Measurements from ENCODE around the gene GALNT3. TPM values are rescaled to one million over a fixed set of nuclear protein-coding genes. Genes with fewer than 3 reads are reported as not detected.

GALNT3 gene
- polyA plus RNA-seq (2013, experiment 1 of 2): 5.9 TPM
- 5.7 TPM for polyA plus RNA-seq (2013, experiment 2 of 2)

DNA sequence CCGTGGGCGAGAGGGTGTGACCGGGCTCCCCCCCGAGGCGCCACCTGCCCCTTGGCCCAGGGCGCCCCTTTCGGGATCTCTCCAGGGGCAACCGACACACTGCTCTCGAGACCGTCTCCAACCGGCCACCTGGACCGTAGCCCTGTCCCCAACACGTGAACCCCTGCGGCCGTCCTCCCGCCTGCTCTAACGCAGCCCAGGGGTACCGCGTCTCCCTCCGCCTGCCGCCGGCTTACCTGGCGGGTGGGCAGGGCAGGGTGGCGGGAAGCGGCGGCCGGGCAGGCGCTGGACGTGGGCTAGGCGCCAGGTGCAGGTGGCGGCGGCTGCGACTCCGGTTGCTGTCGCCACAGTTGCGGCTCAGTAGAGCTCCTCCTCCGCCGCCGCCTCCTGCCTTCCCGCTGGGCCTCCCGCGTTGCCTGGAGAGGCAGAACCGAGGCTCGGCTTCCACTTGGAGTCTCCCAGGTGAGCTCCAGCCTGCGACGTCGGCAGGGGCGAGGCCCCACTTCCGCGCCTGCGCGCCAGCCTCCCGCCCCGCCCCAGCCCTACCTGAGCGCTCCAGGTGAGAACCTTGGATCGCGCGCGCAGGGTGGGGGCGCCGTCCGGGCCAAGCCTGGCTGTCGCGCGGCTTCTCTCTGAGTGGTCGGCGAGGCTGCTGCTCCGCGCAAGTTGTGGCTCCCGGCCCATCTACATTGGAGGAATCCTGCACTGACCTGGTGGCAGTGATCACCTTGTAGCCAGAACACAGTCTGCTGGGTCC lies at the start of gene GALNT3:
GALNT3 (minus strand) TSS at position 469 of the 757 bp plus-strand sequence. CDS start 23,547 bp downstream, outside the sequence.
- no peak within 1 kb of the TSS for H2BK120ac ChIP-seq (ENCODE audit: low read depth, low read length)
- peak; percentile 91 for DNase-seq
- peak within 1 kb of the TSS; percentile 69 for H2BK5ac ChIP-seq (ENCODE audit: low read length)
- WGBS (ENCODE audit: extremely low coverage, insufficient coverage, low lambda C conversion rate): no CpG with 5 or more reads among the region's 70 CpGs
- no peaks in the 10 kb centered on the region for H3K36me3 ChIP-seq (ENCODE audit: control insufficient read depth, insufficient read depth, low read length)
- H4K5ac ChIP-seq (ENCODE audit: low read length): no peak within 1 kb of the TSS
- H3K27me3 ChIP-seq (ENCODE audit: insufficient read depth, low read length, poor library complexity): no peaks in the 10 kb centered on the region
- H3K18ac ChIP-seq (ENCODE audit: low read length): peak within 1 kb of the TSS; percentile 24
- peaks cover 3% of the 10 kb centered on the region for H3K4me1 ChIP-seq (ENCODE audit: control insufficient read depth, low read depth, low read length)
- peak within 1 kb of the TSS; percentile 19 for H2BK15ac ChIP-seq (replicated peaks; ENCODE audit: low read depth)
- peaks cover 13% of the 10 kb centered on the region for H3K79me2 ChIP-seq (ENCODE audit: control insufficient read depth, insufficient read depth, low read length)
- no peak within 1 kb of the TSS for H2AK5ac ChIP-seq (ENCODE audit: low read length)
- H3K27ac ChIP-seq (ENCODE audit: low read depth, low read length): peak within 1 kb of the TSS; percentile 32
- H3K56ac ChIP-seq (ENCODE audit: low read length): peak within 1 kb of the TSS; percentile 94
- H3K79me1 ChIP-seq (ENCODE audit: low read length): no peaks in the 10 kb centered on the region
- peak within 1 kb of the TSS; percentile 79 for H3K9ac ChIP-seq (ENCODE audit: low read length)
- peak within 1 kb of the TSS; percentile 96 for H3K4me2 ChIP-seq (ENCODE audit: low read length)
- no peak within 1 kb of the TSS for H4K8ac ChIP-seq (ENCODE audit: low read depth, low read length)
- peak within 1 kb of the TSS; percentile 18 for H3K4ac ChIP-seq (ENCODE audit: low read depth, low read length)
- H3K23ac ChIP-seq (ENCODE audit: low read length): peak within 1 kb of the TSS; percentile 74
- peak within 1 kb of the TSS; percentile 68 for H3K4me3 ChIP-seq (ENCODE audit: low read length)

DNA sequence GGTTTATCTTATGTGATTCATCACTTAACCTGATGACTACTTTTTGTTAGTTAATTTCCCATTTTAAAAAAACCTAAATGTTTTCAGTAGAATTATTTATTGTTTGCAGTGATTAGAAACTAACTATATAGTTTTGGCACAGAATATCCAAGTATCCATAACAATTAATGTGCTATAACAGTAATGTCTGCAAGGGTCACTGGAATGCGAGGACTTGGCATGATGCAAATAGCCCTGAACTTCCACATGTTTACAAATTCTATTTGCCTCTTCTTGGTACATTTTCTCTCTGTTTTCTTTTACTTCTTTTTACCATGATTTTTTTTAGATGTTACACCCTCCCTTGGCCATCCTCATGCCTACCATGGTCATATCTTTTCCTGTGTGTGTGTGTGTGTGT lies 49.3 kb upstream of the GALNT3 start:
- Histone ChIP-seq H3K27me3 (ENCODE audit: insufficient read depth, low read length, poor library complexity) (no peaks in the 10 kb centered on the region), H2AK5ac (ENCODE audit: low read length) (no peak overlapping the region), H3K18ac (ENCODE audit: low read length) (no peak overlapping the region), H3K23ac (ENCODE audit: low read length) (no peak overlapping the region), H4K5ac (ENCODE audit: low read length) (no peak overlapping the region), H3K9ac (ENCODE audit: low read length) (no peak overlapping the region), H3K4me1 (ENCODE audit: control insufficient read depth, low read depth, low read length) (no peaks in the 10 kb centered on the region), H3K36me3 (ENCODE audit: control insufficient read depth, insufficient read depth, low read length) (no peaks in the 10 kb centered on the region), H3K4me3 (ENCODE audit: low read length) (no peak overlapping the region), H3K4ac (ENCODE audit: low read depth, low read length) (no peak overlapping the region), H3K4me2 (ENCODE audit: low read length) (no peak overlapping the region), H3K56ac (ENCODE audit: low read length) (no peak overlapping the region), H2BK15ac (replicated peaks; ENCODE audit: low read depth) (no peak overlapping the region), H3K79me2 (ENCODE audit: control insufficient read depth, insufficient read depth, low read length) (no peaks in the 10 kb centered on the region), H3K27ac (ENCODE audit: low read depth, low read length) (no peak overlapping the region), H2BK5ac (ENCODE audit: low read length) (no peak overlapping the region), H4K8ac (ENCODE audit: low read depth, low read length) (no peak overlapping the region), H3K79me1 (ENCODE audit: low read length) (no peaks in the 10 kb centered on the region), H2BK120ac (ENCODE audit: low read depth, low read length) (no peak overlapping the region)
- no CpG with 5 or more reads among the region's 1 CpG for WGBS (ENCODE audit: extremely low coverage, insufficient coverage, low lambda C conversion rate)
- no peak for DNase-seq

- H3K36me3 ChIP-seq (ENCODE audit: control insufficient read depth, insufficient read depth, low read length): no peaks in the 10 kb centered on the region
- H2BK15ac ChIP-seq (replicated peaks; ENCODE audit: low read depth): no peak overlapping the region
- no peak for DNase-seq
- no peak overlapping the region for H3K27ac ChIP-seq (ENCODE audit: low read depth, low read length)
- H3K4ac ChIP-seq (ENCODE audit: low read depth, low read length): no peak overlapping the region
- H3K79me2 ChIP-seq (ENCODE audit: control insufficient read depth, insufficient read depth, low read length): no peaks in the 10 kb centered on the region
- no peak overlapping the region for H2BK5ac ChIP-seq (ENCODE audit: low read length)
- no peak overlapping the region for H3K4me2 ChIP-seq (ENCODE audit: low read length)
- H3K4me3 ChIP-seq (ENCODE audit: low read length): no peak overlapping the region
- H4K5ac ChIP-seq (ENCODE audit: low read length): no peak overlapping the region
- peaks cover 4% of the 10 kb centered on the region for H3K4me1 ChIP-seq (ENCODE audit: control insufficient read depth, low read depth, low read length)
- no peak overlapping the region for H4K8ac ChIP-seq (ENCODE audit: low read depth, low read length)
- no peaks in the 10 kb centered on the region for H3K27me3 ChIP-seq (ENCODE audit: insufficient read depth, low read length, poor library complexity)
- H3K79me1 ChIP-seq (ENCODE audit: low read length): no peaks in the 10 kb centered on the region
- no peak overlapping the region for H3K56ac ChIP-seq (ENCODE audit: low read length)
- H3K23ac ChIP-seq (ENCODE audit: low read length): no peak overlapping the region
- H3K18ac ChIP-seq (ENCODE audit: low read length): no peak overlapping the region
- no peak overlapping the region for H2BK120ac ChIP-seq (ENCODE audit: low read depth, low read length)
- H3K9ac ChIP-seq (ENCODE audit: low read length): no peak overlapping the region
- no peak overlapping the region for H2AK5ac ChIP-seq (ENCODE audit: low read length)
Measured at GRCh38 chr2:165840333-165840958, 46.4 kb upstream of the GALNT3 start.

DNA sequence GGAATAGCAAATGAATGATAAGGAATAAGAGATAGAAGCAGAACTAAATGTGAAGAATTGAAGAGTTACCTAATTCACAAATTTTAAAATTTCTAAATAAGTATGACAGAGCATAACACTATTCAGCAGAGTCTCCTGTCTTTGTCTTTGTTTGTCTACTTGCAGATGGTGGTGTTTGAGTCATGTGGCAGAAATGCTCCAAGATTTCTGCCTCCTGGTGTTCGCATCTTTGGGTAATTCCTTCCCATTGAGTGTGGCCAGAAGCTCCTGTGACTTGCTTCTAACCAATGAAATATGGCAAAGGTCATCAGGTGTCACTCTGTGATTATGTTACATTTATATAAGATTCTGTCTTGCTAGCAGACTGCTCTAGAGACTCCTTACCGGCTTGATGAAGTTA lies 45.6 kb upstream of the GALNT3 start:
- Histone ChIP-seq H3K4ac (ENCODE audit: low read depth, low read length) (no peak overlapping the region), H4K8ac (ENCODE audit: low read depth, low read length) (no peak overlapping the region), H3K23ac (ENCODE audit: low read length) (no peak overlapping the region), H3K27ac (ENCODE audit: low read depth, low read length) (no peak overlapping the region), H3K36me3 (ENCODE audit: control insufficient read depth, insufficient read depth, low read length) (no peaks in the 10 kb centered on the region), H3K4me2 (ENCODE audit: low read length) (no peak overlapping the region), H3K79me2 (ENCODE audit: control insufficient read depth, insufficient read depth, low read length) (no peaks in the 10 kb centered on the region), H3K18ac (ENCODE audit: low read length) (no peak overlapping the region), H4K5ac (ENCODE audit: low read length) (no peak overlapping the region), H2BK5ac (ENCODE audit: low read length) (no peak overlapping the region), H3K9ac (ENCODE audit: low read length) (no peak overlapping the region), H2BK120ac (ENCODE audit: low read depth, low read length) (no peak overlapping the region), H3K79me1 (ENCODE audit: low read length) (no peaks in the 10 kb centered on the region), H3K56ac (ENCODE audit: low read length) (no peak overlapping the region), H3K4me3 (ENCODE audit: low read length) (no peak overlapping the region), H3K4me1 (ENCODE audit: control insufficient read depth, low read depth, low read length) (peaks cover 4% of the 10 kb centered on the region), H2AK5ac (ENCODE audit: low read length) (no peak overlapping the region), H3K27me3 (ENCODE audit: insufficient read depth, low read length, poor library complexity) (no peaks in the 10 kb centered on the region), H2BK15ac (replicated peaks; ENCODE audit: low read depth) (no peak overlapping the region)
- no CpG with 5 or more reads among the region's 2 CpGs for WGBS (ENCODE audit: extremely low coverage, insufficient coverage, low lambda C conversion rate)
- no peak for DNase-seq

- no peak overlapping the region for H3K4ac ChIP-seq (ENCODE audit: low read depth, low read length)
- no peak overlapping the region for H4K5ac ChIP-seq (ENCODE audit: low read length)
- no peak overlapping the region for H4K8ac ChIP-seq (ENCODE audit: low read depth, low read length)
- no peaks in the 10 kb centered on the region for H3K27me3 ChIP-seq (ENCODE audit: insufficient read depth, low read length, poor library complexity)
- no peaks in the 10 kb centered on the region for H3K79me1 ChIP-seq (ENCODE audit: low read length)
- no peak overlapping the region for H3K23ac ChIP-seq (ENCODE audit: low read length)
- H3K56ac ChIP-seq (ENCODE audit: low read length): no peak overlapping the region
- peak; percentile 65 for DNase-seq
- H3K27ac ChIP-seq (ENCODE audit: low read depth, low read length): no peak overlapping the region
- no peak overlapping the region for H3K18ac ChIP-seq (ENCODE audit: low read length)
- H3K79me2 ChIP-seq (ENCODE audit: control insufficient read depth, insufficient read depth, low read length): no peaks in the 10 kb centered on the region
- no peaks in the 10 kb centered on the region for H3K36me3 ChIP-seq (ENCODE audit: control insufficient read depth, insufficient read depth, low read length)
- WGBS (ENCODE audit: extremely low coverage, insufficient coverage, low lambda C conversion rate): no CpG with 5 or more reads among the region's 3 CpGs
- H3K4me3 ChIP-seq (ENCODE audit: low read length): no peak overlapping the region
- no peak overlapping the region for H2AK5ac ChIP-seq (ENCODE audit: low read length)
- H2BK120ac ChIP-seq (ENCODE audit: low read depth, low read length): no peak overlapping the region
- H2BK5ac ChIP-seq (ENCODE audit: low read length): no peak overlapping the region
- H2BK15ac ChIP-seq (replicated peaks; ENCODE audit: low read depth): no peak overlapping the region
- H3K4me1 ChIP-seq (ENCODE audit: control insufficient read depth, low read depth, low read length): peaks cover 4% of the 10 kb centered on the region
- no peak overlapping the region for H3K4me2 ChIP-seq (ENCODE audit: low read length)
- H3K9ac ChIP-seq (ENCODE audit: low read length): no peak overlapping the region
Measured at GRCh38 chr2:165837122-165837521, 43.1 kb upstream of the GALNT3 start.

Data from mesendoderm (in vitro differentiated cells).